ENCODE data around the gene GNAI2.

DNA sequence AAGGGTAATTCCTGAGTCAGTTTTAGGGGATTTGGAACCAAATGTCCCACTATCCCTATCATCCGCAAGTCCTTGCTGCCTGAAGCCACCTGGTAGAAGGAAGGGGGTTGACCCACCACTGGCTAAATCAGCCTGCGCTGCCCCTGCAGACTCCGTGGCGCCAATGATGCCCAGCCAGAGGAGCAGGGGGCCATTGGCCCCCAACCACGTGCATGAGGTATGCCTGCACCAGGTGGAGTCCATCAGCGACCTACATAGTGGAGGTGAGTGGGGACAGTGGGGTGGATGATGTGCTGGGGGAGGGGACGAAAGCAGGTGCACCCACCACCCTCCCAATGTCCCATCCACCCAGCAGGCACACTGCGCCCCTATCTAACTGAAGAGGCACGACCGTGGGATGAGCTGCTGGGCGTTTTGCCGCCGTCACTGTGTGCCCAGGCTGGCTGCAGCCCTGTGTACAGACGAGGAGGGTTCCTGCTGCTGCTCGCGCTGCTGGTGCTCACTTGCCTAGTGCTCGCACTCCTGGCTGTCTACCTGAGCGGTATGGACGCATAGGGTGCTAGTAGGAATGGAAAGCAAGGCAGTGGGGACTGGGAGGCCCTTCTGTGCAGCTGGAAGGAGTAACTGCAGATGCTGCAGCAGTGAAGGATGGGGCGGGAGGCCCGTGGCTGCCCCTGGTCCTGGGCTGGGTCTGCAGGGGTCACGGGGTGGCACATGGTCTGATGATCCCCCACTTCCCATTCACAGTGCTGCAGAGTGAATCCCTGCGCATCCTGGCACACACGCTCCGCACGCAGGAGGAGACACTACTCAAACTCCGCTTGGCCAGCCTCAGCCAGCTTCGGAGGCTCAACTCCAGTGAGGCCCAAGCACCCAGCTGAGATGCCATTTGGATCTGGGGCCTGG is 50.6 kb downstream of the GNAI2 start:
- TF ChIP-seq, protein P1, sequence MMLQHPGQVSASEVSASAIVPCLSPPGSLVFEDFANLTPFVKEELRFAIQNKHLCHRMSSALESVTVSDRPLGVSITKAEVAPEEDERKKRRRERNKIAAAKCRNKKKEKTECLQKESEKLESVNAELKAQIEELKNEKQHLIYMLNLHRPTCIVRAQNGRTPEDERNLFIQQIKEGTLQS (CRISPR knock-in tag; conservative IDR thresholded peaks at IDR 0.05): no peak
- no peak for TF ChIP-seq TEAD4 (CRISPR knock-in tag; IDR thresholded peaks at IDR 0.05)
- TF ChIP-seq, protein P2, sequence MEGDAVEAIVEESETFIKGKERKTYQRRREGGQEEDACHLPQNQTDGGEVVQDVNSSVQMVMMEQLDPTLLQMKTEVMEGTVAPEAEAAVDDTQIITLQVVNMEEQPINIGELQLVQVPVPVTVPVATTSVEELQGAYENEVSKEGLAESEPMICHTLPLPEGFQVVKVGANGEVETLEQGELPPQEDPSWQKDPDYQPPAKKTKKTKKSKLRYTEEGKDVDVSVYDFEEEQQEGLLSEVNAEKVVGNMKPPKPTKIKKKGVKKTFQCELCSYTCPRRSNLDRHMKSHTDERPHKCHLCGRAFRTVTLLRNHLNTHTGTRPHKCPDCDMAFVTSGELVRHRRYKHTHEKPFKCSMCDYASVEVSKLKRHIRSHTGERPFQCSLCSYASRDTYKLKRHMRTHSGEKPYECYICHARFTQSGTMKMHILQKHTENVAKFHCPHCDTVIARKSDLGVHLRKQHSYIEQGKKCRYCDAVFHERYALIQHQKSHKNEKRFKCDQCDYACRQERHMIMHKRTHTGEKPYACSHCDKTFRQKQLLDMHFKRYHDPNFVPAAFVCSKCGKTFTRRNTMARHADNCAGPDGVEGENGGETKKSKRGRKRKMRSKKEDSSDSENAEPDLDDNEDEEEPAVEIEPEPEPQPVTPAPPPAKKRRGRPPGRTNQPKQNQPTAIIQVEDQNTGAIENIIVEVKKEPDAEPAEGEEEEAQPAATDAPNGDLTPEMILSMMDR (IDR thresholded peaks at IDR 0.05): no peak
- TF ChIP-seq GABPB1 (CRISPR knock-in tag; IDR thresholded peaks at IDR 0.05): no peak
- no peak for TF ChIP-seq ZBTB21 (CRISPR knock-in tag; IDR thresholded peaks at IDR 0.05; ENCODE audit: borderline replicate concordance)
- TF ChIP-seq, protein P3, sequence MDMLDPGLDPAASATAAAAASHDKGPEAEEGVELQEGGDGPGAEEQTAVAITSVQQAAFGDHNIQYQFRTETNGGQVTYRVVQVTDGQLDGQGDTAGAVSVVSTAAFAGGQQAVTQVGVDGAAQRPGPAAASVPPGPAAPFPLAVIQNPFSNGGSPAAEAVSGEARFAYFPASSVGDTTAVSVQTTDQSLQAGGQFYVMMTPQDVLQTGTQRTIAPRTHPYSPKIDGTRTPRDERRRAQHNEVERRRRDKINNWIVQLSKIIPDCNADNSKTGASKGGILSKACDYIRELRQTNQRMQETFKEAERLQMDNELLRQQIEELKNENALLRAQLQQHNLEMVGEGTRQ (CRISPR knock-in tag; IDR thresholded peaks at IDR 0.05): no peak
- TF ChIP-seq, protein P4, sequence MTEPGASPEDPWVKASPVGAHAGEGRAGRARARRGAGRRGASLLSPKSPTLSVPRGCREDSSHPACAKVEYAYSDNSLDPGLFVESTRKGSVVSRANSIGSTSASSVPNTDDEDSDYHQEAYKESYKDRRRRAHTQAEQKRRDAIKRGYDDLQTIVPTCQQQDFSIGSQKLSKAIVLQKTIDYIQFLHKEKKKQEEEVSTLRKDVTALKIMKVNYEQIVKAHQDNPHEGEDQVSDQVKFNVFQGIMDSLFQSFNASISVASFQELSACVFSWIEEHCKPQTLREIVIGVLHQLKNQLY (CRISPR knock-in tag; IDR thresholded peaks at IDR 0.05): no peak
- TF ChIP-seq CREB1 (CRISPR knock-in tag; IDR thresholded peaks at IDR 0.05): no peak

Measured in WTC11 (cell line).